ENCODE results near the gene RAPGEF4.

DNA sequence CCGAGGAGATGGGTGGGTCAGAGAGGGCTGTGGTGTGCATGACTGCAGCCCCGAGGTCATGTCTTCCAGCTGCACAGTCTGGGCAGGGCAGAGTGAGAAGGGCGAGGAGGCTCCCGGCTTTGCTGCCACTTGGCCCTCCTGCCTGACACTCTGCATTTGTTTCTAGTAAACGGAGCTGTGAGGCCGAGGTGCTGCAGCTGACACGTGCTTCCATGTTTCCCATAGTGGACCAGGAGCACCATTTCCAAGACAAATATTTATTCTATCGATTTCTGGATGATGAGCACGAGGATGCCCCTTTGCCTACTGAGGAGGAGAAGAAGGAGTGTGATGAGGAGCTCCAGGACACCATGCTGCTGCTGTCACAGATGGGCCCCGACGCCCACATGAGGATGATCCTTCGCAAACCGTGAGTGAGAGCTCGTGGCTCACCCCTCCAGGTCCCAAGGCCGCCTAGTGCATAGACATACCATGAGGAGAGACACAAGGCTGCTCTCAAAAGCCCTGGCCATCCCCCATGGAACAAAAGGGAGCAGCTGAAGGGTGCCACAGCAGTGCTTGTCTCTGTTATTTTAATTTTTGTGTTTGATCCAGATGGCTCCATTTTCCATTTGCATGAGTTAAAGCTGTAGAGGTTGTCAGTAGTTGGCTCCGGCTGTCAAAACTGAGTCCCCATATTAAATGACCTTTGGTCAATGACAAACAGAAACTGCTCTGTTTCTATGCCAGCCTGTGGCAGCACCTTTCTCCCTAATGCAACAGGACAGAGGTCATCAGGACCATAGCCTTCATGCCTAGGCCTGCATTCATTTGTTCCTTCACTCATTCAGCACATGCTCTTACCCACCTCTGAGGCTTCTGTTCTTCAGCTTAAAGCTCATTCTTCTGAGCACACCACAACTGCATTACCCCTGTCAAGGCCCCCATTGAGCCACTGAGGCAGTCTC, 231.7 kb downstream of the RAPGEF4 start:
- TF ChIP-seq GATA3 (IDR thresholded peaks at IDR 0.05; ENCODE audit: low read depth, low read length) = no peak
- TF ChIP-seq GATA2 (IDR thresholded peaks at IDR 0.05; ENCODE audit: low read depth, low read length) = no peak
